ENCODE results near the gene CAAP1. TPM values are rescaled to one million over a fixed set of nuclear protein-coding genes. Genes with fewer than 3 reads are reported as not detected.

The CAAP1 gene
- total and polyA plus RNA-seq, 8 donors, result 3.7 to 11.6 (median 7.8) TPM

GRCh38 chr9:26814799-26815198 is 77.8 kb downstream of the CAAP1 start:
- H3K4me1 ChIP-seq, result no peaks in the 10 kb centered on the region
- no peaks in the 10 kb centered on the region for H3K36me3 ChIP-seq
- DNase-seq (no peak), ATAC-seq (no peak), FAIRE-seq (no peak)
- no peak for TF ChIP-seq CTCF (IDR thresholded peaks at IDR 0.05)
- WGBS, 2 donors, result 43 to 56% methylated on average over 2 of the region's 2 CpGs
- H3K4me3 ChIP-seq, result no peak overlapping the region
- no peaks in the 10 kb centered on the region for H3K9me3 ChIP-seq
- no peaks in the 10 kb centered on the region for H3K27me3 ChIP-seq
- no peak overlapping the region for H3K27ac ChIP-seq
- intact Hi-C loops (cut with DNase I), result no loop called here

GRCh38 chr9:26813247-26813646 is 79.4 kb downstream of the CAAP1 start:
- no peak overlapping the region for H3K27ac ChIP-seq
- no peak for TF ChIP-seq CTCF (IDR thresholded peaks at IDR 0.05)
- intact Hi-C loops (cut with DNase I), result no loop called here
- FAIRE-seq (no peak), DNase-seq (no peak), ATAC-seq (no peak)
- no peaks in the 10 kb centered on the region for H3K36me3 ChIP-seq
- no peaks in the 10 kb centered on the region for H3K27me3 ChIP-seq
- no peaks in the 10 kb centered on the region for H3K4me1 ChIP-seq
- H3K4me3 ChIP-seq, result no peak overlapping the region
- no peaks in the 10 kb centered on the region for H3K9me3 ChIP-seq

- Histone ChIP-seq H3K4me3 (no peak overlapping the region), H3K4me1 (no peaks in the 10 kb centered on the region), H3K36me3 (no peaks in the 10 kb centered on the region), H3K9me3 (no peaks in the 10 kb centered on the region), H3K27me3 (no peaks in the 10 kb centered on the region), H3K27ac (no peak overlapping the region)
- WGBS, 2 donors, result 79 to 84% methylated on average over 3 of the region's 3 CpGs
- intact Hi-C loops (cut with DNase I), result no loop called here
- DNase-seq (no peak), FAIRE-seq (no peak), ATAC-seq (no peak)
- no peak for TF ChIP-seq CTCF (IDR thresholded peaks at IDR 0.05)
These were observed 80.4 kb downstream of the CAAP1 start for GRCh38 chr9:26812217-26812616.

GRCh38 chr9:26811106-26811505 is 81.5 kb downstream of the CAAP1 start:
- Histone ChIP-seq H3K27ac (no peak overlapping the region), H3K36me3 (no peaks in the 10 kb centered on the region), H3K9me3 (no peaks in the 10 kb centered on the region), H3K4me1 (no peaks in the 10 kb centered on the region), H3K27me3 (no peaks in the 10 kb centered on the region), H3K4me3 (no peak overlapping the region)
- ATAC-seq (no peak), DNase-seq (no peak), FAIRE-seq (no peak)
- TF ChIP-seq CTCF (IDR thresholded peaks at IDR 0.05), result no peak
- intact Hi-C loops (cut with DNase I), result no loop called here

- 74 to 86% methylated on average over 1 of the region's 1 CpG for WGBS, 2 donors
- no peaks in the 10 kb centered on the region for H3K4me1 ChIP-seq
- H3K4me3 ChIP-seq, result no peak overlapping the region
- DNase-seq (no peak), ATAC-seq (no peak), FAIRE-seq (no peak)
- TF ChIP-seq CTCF (IDR thresholded peaks at IDR 0.05), result no peak
- no peaks in the 10 kb centered on the region for H3K36me3 ChIP-seq
- intact Hi-C loops (cut with DNase I), result no loop called here
- no peak overlapping the region for H3K27ac ChIP-seq
- H3K9me3 ChIP-seq, result no peaks in the 10 kb centered on the region
- no peaks in the 10 kb centered on the region for H3K27me3 ChIP-seq
These were observed 82.8 kb downstream of the CAAP1 start for GRCh38 chr9:26809795-26810194.

Data from pancreas (tissue), 10 donors.